ENCODE data around the gene TMPRSS3.

TMPRSS3 gene

GRCh38 chr21:42330380-42331371, 65.2 kb downstream of the TMPRSS3 start:
- TF ChIP-seq CTCF (IDR thresholded peaks at IDR 0.05; ENCODE audit: low read depth, low read length), result no peak
- DNase-seq (ENCODE audit: extremely low read depth, low read depth), result no peak

DNA sequence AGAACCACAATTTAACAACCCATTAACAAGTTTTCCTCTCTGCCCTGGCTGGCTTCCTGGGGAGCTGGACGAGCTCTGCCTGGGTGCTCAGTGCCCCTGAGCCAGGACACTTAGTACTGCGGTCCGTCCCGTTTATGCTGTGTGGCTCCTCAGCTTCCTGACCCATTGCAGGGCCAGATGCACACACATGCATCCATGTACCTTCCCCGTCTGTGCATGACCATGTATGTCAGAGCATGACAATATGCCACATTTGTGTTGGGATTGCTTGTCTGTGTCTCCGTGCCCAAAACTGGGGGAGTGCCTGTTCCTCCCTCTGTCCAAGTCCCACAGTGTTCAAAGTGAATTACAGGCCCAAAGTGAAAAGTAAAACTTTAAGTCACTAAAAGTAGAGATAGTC, 71.0 kb downstream of the TMPRSS3 start:
- no peak for TF ChIP-seq CTCF (IDR thresholded peaks at IDR 0.05; ENCODE audit: low read depth, low read length)
- DNase-seq (ENCODE audit: extremely low read depth, low read depth), result no peak
